A549 (cell line): ENCODE data around the gene FSHR. TPM values are rescaled to one million over a fixed set of nuclear protein-coding genes. Genes with fewer than 3 reads are reported as not detected.

Experiments used
- ATAC-seq, 2 experiments: fragments of 200-7000 bp in 1 of 2; fragments of >200 bp in 1 of 2; cut with Nextera tagmentation in 1 of 2; cut with Tn5 transposase in 1 of 2; 3 replicates each; pipeline versions ENCODE4 v1.8.0 to v1.9.1; 2018 to 2020; ENCODE audit warnings: mild to moderate bottlenecking in 1 of 2, moderate library complexity in 1 of 2
- CTCF ChIA-PET: fragments of 300-600 bp; sonication (Branson Sonifier 250); formaldehyde crosslinking; extraction: SDS; loops from one replicate; lab custom pipeline; 2021; ENCODE audit warnings: antibody characterized with exemption, inconsistent platforms; lab: Yijun Ruan, JAX
- POLR2A ChIA-PET: fragments of 350-600 bp; formaldehyde crosslinking; extraction: SDS; loops from one replicate; lab custom pipeline; 2021; ENCODE audit warnings: antibody characterized with exemption, inconsistent platforms; lab: Yijun Ruan, JAX
- DNase-seq, 2 experiments: peaks; one replicate each; pipeline versions ENCODE4 v3.0.0 to v3.0.0-alpha.2; 2011 to 2016; ENCODE audit warnings: low read depth in 1 of 2, low spot score in 1 of 2
- FAIRE-seq: peaks from 2 replicates; lab custom pipeline; 2011; peaks lifted over from hg19 to GRCh38; lab: Jason Lieb, UNC
- H3K27ac ChIP-seq, 2 experiments: fragments of >200 bp; sonication (Bioruptor Twin); formaldehyde crosslinking; 3 replicates each; pipeline ENCODE4 v1.5.1; 2016 to 2017
- H3K4me1 ChIP-seq: fragments of >200 bp; sonication (Bioruptor Twin); formaldehyde crosslinking; 3 replicates; pipeline ENCODE4 v1.6.1; 2016
- H3K4me2 ChIP-seq: fragments of >200 bp; sonication (Bioruptor Twin); formaldehyde crosslinking; 3 replicates; pipeline ENCODE4 v1.6.1; 2016
- H3K4me3 ChIP-seq: fragments of >200 bp; sonication (Bioruptor Twin); formaldehyde crosslinking; 3 replicates; pipeline ENCODE4 v1.5.1; 2016
- H3K9me3 ChIP-seq: fragments of >200 bp; sonication (Bioruptor Twin); formaldehyde crosslinking; 3 replicates; pipeline ENCODE4 v1.6.1; 2016
- CHD4 ChIP-seq: fragments of 200-600 bp; sonication (generic); IDR thresholded peaks from 2 replicates; pipeline ENCODE4 v1.6.1; 2016; ENCODE audit warnings: antibody characterized with exemption, mild to moderate bottlenecking, borderline replicate concordance
- EHF ChIP-seq: fragments of 250-450 bp; sonication (Bioruptor Pico); IDR thresholded peaks from 2 replicates; pipeline ENCODE4 v1.5.0; 2020; ENCODE audit warnings: mild to moderate bottlenecking
- EHMT2 ChIP-seq: fragments of 200-600 bp; sonication (generic); IDR thresholded peaks from 2 replicates; pipeline ENCODE4 v1.6.1; 2016; ENCODE audit warnings: antibody characterized with exemption, low read depth, mild to moderate bottlenecking, moderate library complexity
- ELK1 ChIP-seq: fragments of 150-350 bp; IDR thresholded peaks from 2 replicates; pipeline ENCODE4 v1.6.1; 2014; ENCODE audit warnings: low read depth, mild to moderate bottlenecking, low read length
- FOSL2 ChIP-seq, 2 experiments: fragments of 450-650 bp in 1 of 2; fragments of >200 bp in 1 of 2; sonication (Bioruptor Twin) in 1 of 2; formaldehyde crosslinking; IDR thresholded peaks; 2 replicates each; pipeline versions ENCODE4 v1.5.0 to v1.6.1; 2016 to 2020; ENCODE audit warnings: mild to moderate bottlenecking in 1 of 2, moderate library complexity in 1 of 2
- HDAC2 ChIP-seq: fragments of 200-600 bp; sonication (generic); IDR thresholded peaks from 2 replicates; pipeline ENCODE4 v1.6.1; 2016
- HOXB13 ChIP-seq: fragments of 250-450 bp; sonication (Bioruptor Pico); IDR thresholded peaks from 2 replicates; pipeline ENCODE4 v1.5.0; 2020; ENCODE audit warnings: low read depth, mild to moderate bottlenecking, moderate library complexity
- HOXB5 ChIP-seq: fragments of 250-450 bp; sonication (Bioruptor Pico); IDR thresholded peaks from 2 replicates; pipeline ENCODE4 v1.5.0; 2020; ENCODE audit warnings: mild to moderate bottlenecking, moderate library complexity
- JUNB ChIP-seq: fragments of >200 bp; sonication (Bioruptor Twin); formaldehyde crosslinking; IDR thresholded peaks from 2 replicates; pipeline ENCODE4 v1.6.1; 2016
- KDM1A ChIP-seq: fragments of 200-600 bp; sonication (generic); IDR thresholded peaks from 2 replicates; pipeline ENCODE4 v1.6.1; 2016; ENCODE audit warnings: low read depth, mild to moderate bottlenecking
- KDM5A ChIP-seq: fragments of 200-600 bp; sonication (generic); IDR thresholded peaks from 2 replicates; pipeline ENCODE4 v1.6.1; 2016; ENCODE audit warnings: antibody characterized with exemption, mild to moderate bottlenecking
- MAFK ChIP-seq: fragments of 450-650 bp; IDR thresholded peaks from 2 replicates; pipeline ENCODE4 v1.6.1; 2014; ENCODE audit not compliant: partially characterized antibody
- MAX ChIP-seq: IDR thresholded peaks from 2 replicates; pipeline ENCODE4 v1.6.1; 2012
- MAZ ChIP-seq: fragments of 150-350 bp; IDR thresholded peaks from 2 replicates; pipeline ENCODE4 v1.6.1; 2014; ENCODE audit warnings: antibody characterized with exemption, low read depth, low read length, borderline replicate concordance
- NFE2L2 ChIP-seq: fragments of 150-350 bp; conservative IDR thresholded peaks from 2 replicates; pipeline ENCODE4 v1.6.1; 2014; ENCODE audit warnings: low read length
- NPAS2 ChIP-seq: fragments of 250-450 bp; sonication (Bioruptor Pico); IDR thresholded peaks from 2 replicates; pipeline ENCODE4 v1.8.0; 2022; ENCODE audit warnings: mild to moderate bottlenecking, moderate library complexity, borderline replicate concordance
- PHF8 ChIP-seq: fragments of 200-600 bp; sonication (generic); IDR thresholded peaks from 2 replicates; pipeline ENCODE4 v1.6.1; 2016; ENCODE audit warnings: low read depth, mild to moderate bottlenecking, antibody characterized with exemption, moderate library complexity, borderline replicate concordance
- POLR2A ChIP-seq: IDR thresholded peaks from 2 replicates; pipeline ENCODE4 v1.6.1; 2012; ENCODE audit warnings: mild to moderate bottlenecking, low read length
- POLR2AphosphoS2 ChIP-seq: conservative IDR thresholded peaks from 2 replicates; pipeline ENCODE4 v1.6.1; 2012; ENCODE audit warnings: low read length, improper control_type of control experiment, inconsistent platforms
- RAD21 ChIP-seq, 2 experiments: fragments of >200 bp in 1 of 2; sonication (Bioruptor Twin) in 1 of 2; formaldehyde crosslinking in 1 of 2; IDR thresholded peaks in 1 of 2; conservative IDR thresholded peaks in 1 of 2; 2 replicates in 1 of 2; 3 replicates in 1 of 2; pipeline ENCODE4 v1.6.1; 2012 to 2018; ENCODE audit warnings: inconsistent platforms in 1 of 2
- RARB ChIP-seq: fragments of 250-450 bp; sonication (Bioruptor Pico); IDR thresholded peaks from 2 replicates; pipeline ENCODE4 v1.8.0; 2021; ENCODE audit warnings: mild to moderate bottlenecking, moderate library complexity
- RCOR1 ChIP-seq: fragments of 150-350 bp; IDR thresholded peaks from 2 replicates; pipeline ENCODE4 v1.6.1; 2014; ENCODE audit warnings: antibody characterized with exemption, low read length, low read depth
- REST ChIP-seq: fragments of 200-600 bp; sonication (generic); IDR thresholded peaks from 2 replicates; pipeline ENCODE4 v1.6.1; 2016; ENCODE audit warnings: antibody characterized with exemption, mild to moderate bottlenecking, moderate library complexity
- RFX5 ChIP-seq: fragments of 450-650 bp; IDR thresholded peaks from 2 replicates; pipeline ENCODE4 v1.7.1; 2014; ENCODE audit warnings: antibody characterized with exemption, mild to moderate bottlenecking, moderate library complexity
- RNF2 ChIP-seq: fragments of 200-600 bp; sonication (generic); IDR thresholded peaks from 2 replicates; pipeline ENCODE4 v1.6.1; 2016; ENCODE audit warnings: low read depth, mild to moderate bottlenecking, antibody characterized with exemption, moderate library complexity, borderline replicate concordance
- SREBF2 ChIP-seq: fragments of 450-650 bp; IDR thresholded peaks from 2 replicates; pipeline ENCODE4 v1.6.1; 2014; ENCODE audit warnings: mild to moderate bottlenecking, moderate library complexity
- TFCP2L1 ChIP-seq: fragments of 250-450 bp; sonication (Bioruptor Pico); IDR thresholded peaks from 2 replicates; pipeline ENCODE4 v1.5.0; 2021; ENCODE audit warnings: mild to moderate bottlenecking
- TP53 ChIP-seq: fragments of 250-450 bp; sonication (Bioruptor Pico); IDR thresholded peaks from 2 replicates; pipeline ENCODE4 v1.5.0; 2021; ENCODE audit warnings: mild to moderate bottlenecking, moderate library complexity
- USF2 ChIP-seq: fragments of 450-650 bp; IDR thresholded peaks from 2 replicates; pipeline ENCODE4 v1.6.1; 2014; ENCODE audit warnings: antibody characterized with exemption
- ZSCAN20 ChIP-seq: fragments of 250-450 bp; sonication (Bioruptor Pico); IDR thresholded peaks from 2 replicates; pipeline ENCODE4 v1.8.0; 2022; ENCODE audit warnings: mild to moderate bottlenecking, moderate library complexity
- WGBS: methylation state at CpG from one replicate; pipeline ENCODE4 v1.1.6; 2017; ENCODE audit errors: missing lambda C conversion rate; 5-methylcytosine and 5-hydroxymethylcytosine counted together
- polyA plus RNA-seq, 4 experiments: library from polyadenylated mRNA; depleted of rRNA in 3 of 4; stranded (reverse); fragments of >200 nt; fragmentation: RNase III in 1 of 4; extraction: RNeasy Plus Mini Kit Qiagen cat#74134 plus additional on column Dnase treatment in 1 of 4; gene quantifications; 2 replicates in 3 of 4; 3 replicates in 1 of 4; pipeline ENCODE4 v1.2.3, GENCODE V29; 2011 to 2017

FSHR gene
- polyA plus RNA-seq, 2 of the 4 experiments (the other 2 are of a cell fraction) = not detected

GRCh38 chr2:48984922-48985321, 169.4 kb downstream of the FSHR start:
- no peak overlapping the region for H3K27ac ChIP-seq
- WGBS = 10% methylated on average over 5 of the region's 5 CpGs
- TF ChIP-seq NPAS2 (CRISPR knock-in tag) (no peak), ELK1 (no peak), NFE2L2 (no peak), PHF8 (no peak), FOSL2 (IDR thresholded peaks at IDR 0.05) (no peak), FOSL2 (CRISPR knock-in tag; IDR thresholded peaks at IDR 0.05) (no peak), EHMT2 (no peak), HOXB5 (no peak), EHF (CRISPR knock-in tag) (no peak)
- ChIA-PET POLR2A (no interaction called here), CTCF (no interaction called here)
- H3K9me3 ChIP-seq = no peaks in the 10 kb centered on the region
- H3K4me3 ChIP-seq = no peak overlapping the region
- no peak overlapping the region for H3K4me2 ChIP-seq
- FAIRE-seq (no peak), ATAC-seq (no peak), DNase-seq (no peak)
- no peaks in the 10 kb centered on the region for H3K4me1 ChIP-seq

GRCh38 chr2:48983551-48983950, 170.8 kb downstream of the FSHR start:
- Histone ChIP-seq H3K4me1 (no peaks in the 10 kb centered on the region), H3K27ac (no peak overlapping the region), H3K4me3 (no peak overlapping the region), H3K4me2 (no peak overlapping the region), H3K9me3 (no peaks in the 10 kb centered on the region)
- FAIRE-seq = no peak
- WGBS = 33% methylated on average over 1 of the region's 1 CpG
- ChIA-PET CTCF (no interaction called here), POLR2A (no interaction called here)
- DNase-seq = no peak
- no peak for ATAC-seq
- TF ChIP-seq HDAC2 = no peak
- TF ChIP-seq FOSL2 (IDR thresholded peaks at IDR 0.05) = no peak
- TF ChIP-seq FOSL2 (CRISPR knock-in tag; IDR thresholded peaks at IDR 0.05) = no peak
- no peak for TF ChIP-seq JUNB
- no peak for TF ChIP-seq TFCP2L1
- TF ChIP-seq HOXB5 = no peak
- no peak for TF ChIP-seq RFX5
- no peak for TF ChIP-seq CHD4
- no peak for TF ChIP-seq RAD21 (conservative IDR thresholded peaks at IDR 0.05 in 1 of 2, IDR thresholded peaks at IDR 0.05 in 1 of 2)
- TF ChIP-seq RNF2 = no peak
- TF ChIP-seq USF2 = no peak
- no peak for TF ChIP-seq POLR2A
- no peak for TF ChIP-seq RCOR1
- TF ChIP-seq MAX = no peak
- TF ChIP-seq NFE2L2 = no peak
- no peak for TF ChIP-seq POLR2AphosphoS2
- TF ChIP-seq MAZ = no peak
- no peak for TF ChIP-seq KDM1A
- TF ChIP-seq HOXB13 (CRISPR knock-in tag) = no peak

GRCh38 chr2:48982887-48983435, 171.4 kb downstream of the FSHR start:
- FAIRE-seq (no peak), ATAC-seq (no peak), DNase-seq (no peak)
- no peak overlapping the region for H3K4me2 ChIP-seq
- H3K4me3 ChIP-seq = no peak overlapping the region
- no peaks in the 10 kb centered on the region for H3K4me1 ChIP-seq
- no peak overlapping the region for H3K27ac ChIP-seq
- H3K9me3 ChIP-seq = no peaks in the 10 kb centered on the region
- WGBS = 34% methylated on average over 4 of the region's 4 CpGs
- CTCF ChIA-PET = no interaction called here
- POLR2A ChIA-PET = no interaction called here
- TF ChIP-seq ZSCAN20 (CRISPR knock-in tag) (no peak), MAFK (no peak), EHF (CRISPR knock-in tag) (no peak), HOXB5 (no peak), KDM5A (no peak), USF2 (no peak), SREBF2 (no peak), RCOR1 (no peak), RARB (no peak), REST (no peak), TP53 (CRISPR knock-in tag) (no peak)
